DND-41 (cell line): Measurements from ENCODE around the gene PDGFRA.

Experiments used
- EZH2 ChIP-seq: IDR thresholded peaks from 3 replicates; pipeline ENCODE4 v1.6.1; 2012; ENCODE audit warnings: borderline replicate concordance, low read depth, mild to moderate bottlenecking, moderate library complexity, low read length, inconsistent platforms; ENCODE audit not compliant: severe bottlenecking
- TF ChIP-seq, protein P1 (sequence below): IDR thresholded peaks from 2 replicates; pipeline ENCODE4 v1.5.1; 2012; ENCODE audit warnings: borderline replicate concordance, low read length, moderate library complexity, mild to moderate bottlenecking; ENCODE audit not compliant: poor library complexity, severe bottlenecking; ENCODE audit errors: extremely low read depth

DNA sequence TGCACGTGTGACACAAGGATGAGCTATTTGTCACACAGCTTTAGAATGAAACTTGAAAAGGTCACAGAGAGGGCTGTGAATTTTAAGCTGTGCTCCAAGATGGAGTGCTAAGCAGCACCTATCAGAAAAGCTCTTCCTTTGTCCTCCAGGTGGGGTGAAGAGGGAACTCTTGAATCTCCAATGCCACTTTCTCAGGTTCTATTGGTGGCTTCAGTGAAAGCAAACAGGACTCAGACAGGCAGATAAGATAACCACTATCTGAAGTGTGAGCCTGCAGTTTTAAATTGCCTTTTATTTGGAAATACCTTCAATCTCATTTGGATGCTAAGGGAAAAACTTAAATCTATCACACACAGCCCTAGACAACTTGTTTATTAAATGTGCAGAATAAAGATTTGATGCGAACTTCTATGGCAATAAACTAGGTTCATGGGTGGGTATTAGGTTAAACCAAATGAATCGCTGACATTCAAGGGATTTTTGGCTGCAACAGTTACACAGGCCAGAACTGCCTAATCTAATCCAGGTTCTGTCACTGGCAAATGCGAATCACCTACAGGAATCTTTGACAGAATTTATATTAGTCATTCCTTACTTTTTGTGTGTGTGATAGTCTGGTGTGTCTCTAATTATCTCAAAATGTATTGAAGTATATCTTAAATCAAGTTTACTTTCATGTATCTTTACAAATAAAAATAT, 13.6 kb upstream of the PDGFRA start:
- TF ChIP-seq, protein P1, sequence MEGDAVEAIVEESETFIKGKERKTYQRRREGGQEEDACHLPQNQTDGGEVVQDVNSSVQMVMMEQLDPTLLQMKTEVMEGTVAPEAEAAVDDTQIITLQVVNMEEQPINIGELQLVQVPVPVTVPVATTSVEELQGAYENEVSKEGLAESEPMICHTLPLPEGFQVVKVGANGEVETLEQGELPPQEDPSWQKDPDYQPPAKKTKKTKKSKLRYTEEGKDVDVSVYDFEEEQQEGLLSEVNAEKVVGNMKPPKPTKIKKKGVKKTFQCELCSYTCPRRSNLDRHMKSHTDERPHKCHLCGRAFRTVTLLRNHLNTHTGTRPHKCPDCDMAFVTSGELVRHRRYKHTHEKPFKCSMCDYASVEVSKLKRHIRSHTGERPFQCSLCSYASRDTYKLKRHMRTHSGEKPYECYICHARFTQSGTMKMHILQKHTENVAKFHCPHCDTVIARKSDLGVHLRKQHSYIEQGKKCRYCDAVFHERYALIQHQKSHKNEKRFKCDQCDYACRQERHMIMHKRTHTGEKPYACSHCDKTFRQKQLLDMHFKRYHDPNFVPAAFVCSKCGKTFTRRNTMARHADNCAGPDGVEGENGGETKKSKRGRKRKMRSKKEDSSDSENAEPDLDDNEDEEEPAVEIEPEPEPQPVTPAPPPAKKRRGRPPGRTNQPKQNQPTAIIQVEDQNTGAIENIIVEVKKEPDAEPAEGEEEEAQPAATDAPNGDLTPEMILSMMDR: no peak
- no peak for TF ChIP-seq EZH2
